Measurements from ENCODE around the gene GP1BB. TPM values are rescaled to one million over a fixed set of nuclear protein-coding genes. Genes with fewer than 3 reads are reported as not detected.

GP1BB gene
- polyA plus RNA-seq, 1 of the 3 experiments (the other 2 are of a cell fraction) = 1.5 TPM

- CTCF ChIA-PET = interaction anchor here (1.5 to 6.9 kb wide), 4 partner anchors 22 to 202 kb away, joined by 7 to 45 read pairs (median 22); no protein-coding TSS in a partner anchor
Observed at GRCh38 chr22:19708321-19709011, 14.9 kb upstream of the GP1BB start.

DNA sequence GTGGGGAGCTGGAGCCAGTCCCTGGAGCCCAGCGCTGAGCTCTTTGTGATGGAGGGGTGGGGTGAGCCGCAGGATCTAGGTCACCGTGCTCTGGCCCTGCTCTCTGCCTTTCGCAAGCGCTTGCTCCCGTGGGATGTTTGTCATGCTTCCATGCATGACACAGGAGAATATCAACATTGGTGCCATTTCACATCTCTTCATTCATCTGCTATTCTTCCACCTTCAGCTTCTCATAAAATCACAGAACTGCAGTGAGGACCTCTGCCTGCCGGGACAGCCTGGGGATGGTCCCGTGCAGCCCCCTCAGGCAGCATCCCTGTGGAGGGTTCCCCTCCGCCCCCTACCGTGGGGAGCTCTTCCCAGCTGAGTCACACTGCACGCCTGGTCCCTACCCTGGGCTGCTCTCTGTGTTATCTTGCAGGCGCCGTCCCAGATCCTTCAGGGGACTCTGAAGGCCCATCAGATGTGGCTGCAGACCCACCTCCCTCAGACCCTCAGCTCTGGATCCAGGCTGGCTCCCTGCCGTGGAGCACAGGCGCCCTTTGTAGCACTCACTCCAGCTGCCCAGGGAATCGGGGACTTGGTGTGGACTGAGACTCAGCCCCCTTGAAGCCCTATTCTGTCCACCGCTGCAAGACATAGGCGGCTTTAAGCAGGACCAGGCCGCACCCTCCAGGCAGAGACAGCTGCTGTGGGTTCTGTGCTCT is 14.1 kb upstream of the GP1BB start:
- no peak overlapping the region for H3K9ac ChIP-seq
- no peaks in the 10 kb centered on the region for H3F3A ChIP-seq (replicated peaks; ENCODE audit: insufficient read depth)
- no peaks in the 10 kb centered on the region for H3K36me3 ChIP-seq (replicated peaks in 1 of 2; ENCODE audit: control insufficient read depth in 1 of 2, insufficient read depth in 2 of 2, low read length in 1 of 2)
- WGBS (ENCODE audit: low lambda C conversion rate) = 74% methylated on average over 15 of the region's 19 CpGs
- H4K20me1 ChIP-seq (ENCODE audit: insufficient read depth) = no peaks in the 10 kb centered on the region
- H3K79me2 ChIP-seq (ENCODE audit: insufficient read depth) = no peaks in the 10 kb centered on the region
- peaks cover 0 to 20% of the 10 kb centered on the region in 2 experiments; a peak in 1 of 4 replicates for H3K4me1 ChIP-seq (ENCODE audit: control insufficient read depth in 1 of 2, insufficient read depth in 2 of 2, low read depth in 1 of 2, low read length in 1 of 2)
- H3K9me3 ChIP-seq = no peaks in the 10 kb centered on the region
- ChIA-PET CTCF (interaction anchor here (0.6 to 6.9 kb wide), 7 partner anchors 13 to 240 kb away, joined by 3 to 45 read pairs (median 7); no protein-coding TSS in a partner anchor), POLR2A (interaction anchor here (1.5 kb wide), 1 partner anchor 46 kb away, joined by 3 read pairs; no protein-coding TSS in a partner anchor)
- no peak overlapping the region for H3K4me2 ChIP-seq
- no peak for TF ChIP-seq JUND (IDR thresholded peaks at IDR 0.05)
- TF ChIP-seq FOSL2 (IDR thresholded peaks at IDR 0.05; ENCODE audit: borderline replicate concordance, low read depth) = no peak
- TF ChIP-seq SIN3A (IDR thresholded peaks at IDR 0.05; ENCODE audit: borderline replicate concordance, low read depth, low read length) = no peak
- TF ChIP-seq, protein P1, sequence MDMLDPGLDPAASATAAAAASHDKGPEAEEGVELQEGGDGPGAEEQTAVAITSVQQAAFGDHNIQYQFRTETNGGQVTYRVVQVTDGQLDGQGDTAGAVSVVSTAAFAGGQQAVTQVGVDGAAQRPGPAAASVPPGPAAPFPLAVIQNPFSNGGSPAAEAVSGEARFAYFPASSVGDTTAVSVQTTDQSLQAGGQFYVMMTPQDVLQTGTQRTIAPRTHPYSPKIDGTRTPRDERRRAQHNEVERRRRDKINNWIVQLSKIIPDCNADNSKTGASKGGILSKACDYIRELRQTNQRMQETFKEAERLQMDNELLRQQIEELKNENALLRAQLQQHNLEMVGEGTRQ (IDR thresholded peaks at IDR 0.05; ENCODE audit: borderline replicate concordance, low read depth, low read length) = no peak
- TF ChIP-seq, protein P2, sequence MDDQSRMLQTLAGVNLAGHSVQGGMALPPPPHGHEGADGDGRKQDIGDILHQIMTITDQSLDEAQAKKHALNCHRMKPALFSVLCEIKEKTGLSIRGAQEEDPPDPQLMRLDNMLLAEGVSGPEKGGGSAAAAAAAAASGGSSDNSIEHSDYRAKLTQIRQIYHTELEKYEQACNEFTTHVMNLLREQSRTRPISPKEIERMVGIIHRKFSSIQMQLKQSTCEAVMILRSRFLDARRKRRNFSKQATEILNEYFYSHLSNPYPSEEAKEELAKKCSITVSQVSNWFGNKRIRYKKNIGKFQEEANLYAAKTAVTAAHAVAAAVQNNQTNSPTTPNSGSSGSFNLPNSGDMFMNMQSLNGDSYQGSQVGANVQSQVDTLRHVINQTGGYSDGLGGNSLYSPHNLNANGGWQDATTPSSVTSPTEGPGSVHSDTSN (IDR thresholded peaks at IDR 0.05) = no peak
- TF ChIP-seq CHD2 (IDR thresholded peaks at IDR 0.05; ENCODE audit: low read length, partially characterized antibody) = no peak
- no peak for TF ChIP-seq USF1 (IDR thresholded peaks at IDR 0.05; ENCODE audit: borderline replicate concordance, low read depth)
- no peak for TF ChIP-seq RXRA (IDR thresholded peaks at IDR 0.05; ENCODE audit: borderline replicate concordance, low read depth)
- no peak for TF ChIP-seq FOXM1 (IDR thresholded peaks at IDR 0.05; ENCODE audit: low read depth)
- no peak overlapping the region for H3K4me3 ChIP-seq (ENCODE audit: low read depth in 2 of 2, low read length in 1 of 2)
- DNase-seq = peak; percentile 48
- no peak overlapping the region for H3K27ac ChIP-seq (ENCODE audit: low read depth in 2 of 2, low read length in 1 of 2)
- H3K27me3 ChIP-seq (ENCODE audit: insufficient read depth) = no peaks in the 10 kb centered on the region
- H2AFZ ChIP-seq (ENCODE audit: low read depth) = no peak overlapping the region
- no peaks in the 10 kb centered on the region for H3K9me2 ChIP-seq

More at GRCh38 chr22:19708321-19709011, 14.9 kb upstream of the GP1BB start:
- peak; percentile 20 for DNase-seq
- Histone ChIP-seq H3F3A (replicated peaks; ENCODE audit: insufficient read depth) (no peaks in the 10 kb centered on the region), H3K4me1 (ENCODE audit: control insufficient read depth in 1 of 2, insufficient read depth in 2 of 2, low read depth in 1 of 2, low read length in 1 of 2) (peaks cover 0 to 15% of the 10 kb centered on the region in 2 experiments; a peak in 1 of 4 replicates), H3K9ac (no peak overlapping the region), H3K27me3 (ENCODE audit: insufficient read depth) (no peaks in the 10 kb centered on the region), H3K4me2 (no peak overlapping the region), H3K27ac (ENCODE audit: low read depth in 2 of 2, low read length in 1 of 2) (no peak overlapping the region), H4K20me1 (ENCODE audit: insufficient read depth) (no peaks in the 10 kb centered on the region), H3K36me3 (replicated peaks in 1 of 2; ENCODE audit: control insufficient read depth in 1 of 2, insufficient read depth in 2 of 2, low read length in 1 of 2) (no peaks in the 10 kb centered on the region), H2AFZ (ENCODE audit: low read depth) (no peak overlapping the region), H3K9me2 (no peaks in the 10 kb centered on the region), H3K9me3 (no peaks in the 10 kb centered on the region), H3K4me3 (ENCODE audit: low read depth in 2 of 2, low read length in 1 of 2) (no peak overlapping the region), H3K79me2 (ENCODE audit: insufficient read depth) (no peaks in the 10 kb centered on the region)
- 86% methylated on average over 11 of the region's 20 CpGs for WGBS (ENCODE audit: low lambda C conversion rate)
- POLR2A ChIA-PET = interaction anchor here (1.5 kb wide), 1 partner anchor 45 kb away, joined by 3 read pairs; no protein-coding TSS in a partner anchor
- no peak for TF ChIP-seq RAD21 (IDR thresholded peaks at IDR 0.05; ENCODE audit: low read length)
- no peak for TF ChIP-seq NFIC (IDR thresholded peaks at IDR 0.05; ENCODE audit: borderline replicate concordance)
- TF ChIP-seq RFX5 (IDR thresholded peaks at IDR 0.05; ENCODE audit: low read length) = no peak
- TF ChIP-seq SIN3A (IDR thresholded peaks at IDR 0.05; ENCODE audit: borderline replicate concordance, low read depth, low read length) = no peak
- no peak for TF ChIP-seq RXRA (IDR thresholded peaks at IDR 0.05; ENCODE audit: borderline replicate concordance, low read depth)
- TF ChIP-seq, protein P2 (IDR thresholded peaks at IDR 0.05) = no peak
- no peak for TF ChIP-seq POLR2AphosphoS5 (IDR thresholded peaks at IDR 0.05; ENCODE audit: low read depth, low read length)
- no peak for TF ChIP-seq IRF3 (IDR thresholded peaks at IDR 0.05; ENCODE audit: low read depth, low read length)
- TF ChIP-seq YY1 (IDR thresholded peaks at IDR 0.05; ENCODE audit: low read depth) = no peak

Measured in SK-N-SH (cell line).